OCI-LY3 (cell line): Measurements from ENCODE around the gene GJB2.

Source experiments
- H2AFZ ChIP-seq: fragments of 200-600, 300-600 bp; shearing (Covaris generic); 2 replicates; pipeline ENCODE4 v1.6.0; 2014; ENCODE audit warnings: antibody characterized with exemption, low read depth, low read length
- H3K27ac ChIP-seq: fragments of 200-600, 300-600 bp; sonication (generic); 2 replicates; pipeline ENCODE4 v1.5.1; 2014; ENCODE audit warnings: mild to moderate bottlenecking, low read length, moderate library complexity, mixed read lengths
- H3K27me3 ChIP-seq: fragments of 200-600, 300-600 bp; sonication (generic); 2 replicates; pipeline ENCODE4 v1.6.1; 2014; ENCODE audit warnings: low read depth, low read length, mixed read lengths
- H3K36me3 ChIP-seq: fragments of 200-600, 300-600 bp; sonication (generic); replicated peaks from 2 replicates; pipeline ENCODE3; 2014; ENCODE audit warnings: low read depth, low read length, mixed read lengths
- H3K4me1 ChIP-seq: fragments of 300-600, 200-600 bp; sonication (generic); 2 replicates; pipeline ENCODE4 v1.6.1; 2014; ENCODE audit warnings: low read length, mixed read lengths
- H3K4me2 ChIP-seq: fragments of 200-600, 300-600 bp; sonication (generic); 2 replicates; pipeline ENCODE4 v1.6.1; 2014; ENCODE audit warnings: low read length, mixed read lengths
- H3K4me3 ChIP-seq: fragments of 300-600, 200-600 bp; sonication (generic); 2 replicates; pipeline ENCODE4 v1.5.1; 2014; ENCODE audit warnings: antibody characterized with exemption, mild to moderate bottlenecking, low read length, moderate library complexity
- H3K79me2 ChIP-seq: fragments of 300-600, 200-600 bp; shearing (Covaris generic); 2 replicates; pipeline ENCODE4 v1.6.1; 2014; ENCODE audit warnings: mild to moderate bottlenecking, low read length, mixed read lengths
- H3K9ac ChIP-seq: fragments of 300-600, 200-600 bp; shearing (Covaris generic); 2 replicates; pipeline ENCODE4 v1.6.0; 2014; ENCODE audit warnings: mild to moderate bottlenecking, low read length, moderate library complexity
- H3K9me3 ChIP-seq: fragments of 200-600, 300-600 bp; shearing (Covaris generic); 2 replicates; pipeline ENCODE4 v1.6.1; 2014; ENCODE audit warnings: low read length, mixed read lengths; ENCODE audit not compliant: insufficient read depth
- H4K20me1 ChIP-seq: fragments of 200-600, 300-600 bp; sonication (generic); 2 replicates; pipeline ENCODE4 v1.6.1; 2016; ENCODE audit warnings: low read length, mixed read lengths; ENCODE audit not compliant: insufficient read depth
- EZH2phosphoT487 ChIP-seq: fragments of 200-600 bp; shearing (Covaris generic); IDR thresholded peaks from 2 replicates; pipeline ENCODE4 v1.6.1; 2018; ENCODE audit warnings: antibody characterized with exemption, mixed run types, low read depth
- TF ChIP-seq, protein P1 (sequence below): fragments of 200-600, 300-600 bp; sonication (generic); IDR thresholded peaks from 2 replicates; pipeline ENCODE4 v1.5.1; 2014; ENCODE audit warnings: antibody characterized with exemption, low read length, low read depth

Gene GJB2

DNA sequence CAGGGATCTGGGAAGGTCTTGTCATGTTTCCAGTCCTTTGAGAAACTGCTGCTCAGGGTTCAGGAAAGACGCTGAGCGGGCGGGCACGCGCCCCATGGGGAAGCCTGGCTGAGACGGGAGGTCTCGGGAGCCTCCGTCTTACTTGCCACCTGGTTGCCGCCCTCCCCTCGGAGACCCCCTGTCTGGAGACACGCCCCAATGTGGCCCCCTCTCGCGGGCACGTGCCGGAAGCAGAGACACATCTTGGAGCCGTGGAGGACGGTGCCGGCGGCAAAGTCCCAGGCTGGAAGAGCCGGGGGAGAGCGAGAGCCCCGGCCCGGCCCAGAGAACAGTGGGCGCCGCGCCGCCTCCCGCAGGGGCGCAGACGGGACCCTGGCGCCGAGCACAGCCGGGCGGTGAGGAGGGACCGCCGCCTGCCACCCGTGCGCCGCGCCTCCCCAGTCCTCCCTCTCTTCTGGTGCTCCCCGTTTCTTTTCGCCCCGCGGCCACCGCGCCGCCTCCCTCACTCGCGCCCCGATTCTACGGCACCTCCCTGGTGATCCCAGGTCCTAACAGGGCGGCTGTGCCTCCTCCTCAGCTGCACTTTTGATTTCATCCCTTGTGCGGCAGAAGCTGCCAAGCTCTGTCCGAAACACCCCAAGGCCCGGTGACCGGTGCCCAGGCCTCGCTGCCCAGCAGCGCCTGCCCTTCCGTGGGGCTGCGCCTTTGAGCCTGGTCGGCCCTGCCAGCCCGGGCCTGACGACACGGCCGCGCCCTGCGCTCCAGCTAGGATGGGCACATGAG lies 15.5 kb downstream of the GJB2 start:
- Histone ChIP-seq H3K9ac (no peak overlapping the region), H3K36me3 (no peaks in the 10 kb centered on the region), H3K9me3 (no peaks in the 10 kb centered on the region), H2AFZ (no peak overlapping the region), H4K20me1 (no peaks in the 10 kb centered on the region), H3K79me2 (no peaks in the 10 kb centered on the region), H3K4me1 (peaks cover 32% of the 10 kb centered on the region), H3K4me2 (no peak overlapping the region), H3K27me3 (0 out of 2 replicates have a peak, but pooled peaks cover 3% of the 10 kb centered on the region), H3K27ac (no peak overlapping the region), H3K4me3 (no peak overlapping the region)
- TF ChIP-seq, protein P1, sequence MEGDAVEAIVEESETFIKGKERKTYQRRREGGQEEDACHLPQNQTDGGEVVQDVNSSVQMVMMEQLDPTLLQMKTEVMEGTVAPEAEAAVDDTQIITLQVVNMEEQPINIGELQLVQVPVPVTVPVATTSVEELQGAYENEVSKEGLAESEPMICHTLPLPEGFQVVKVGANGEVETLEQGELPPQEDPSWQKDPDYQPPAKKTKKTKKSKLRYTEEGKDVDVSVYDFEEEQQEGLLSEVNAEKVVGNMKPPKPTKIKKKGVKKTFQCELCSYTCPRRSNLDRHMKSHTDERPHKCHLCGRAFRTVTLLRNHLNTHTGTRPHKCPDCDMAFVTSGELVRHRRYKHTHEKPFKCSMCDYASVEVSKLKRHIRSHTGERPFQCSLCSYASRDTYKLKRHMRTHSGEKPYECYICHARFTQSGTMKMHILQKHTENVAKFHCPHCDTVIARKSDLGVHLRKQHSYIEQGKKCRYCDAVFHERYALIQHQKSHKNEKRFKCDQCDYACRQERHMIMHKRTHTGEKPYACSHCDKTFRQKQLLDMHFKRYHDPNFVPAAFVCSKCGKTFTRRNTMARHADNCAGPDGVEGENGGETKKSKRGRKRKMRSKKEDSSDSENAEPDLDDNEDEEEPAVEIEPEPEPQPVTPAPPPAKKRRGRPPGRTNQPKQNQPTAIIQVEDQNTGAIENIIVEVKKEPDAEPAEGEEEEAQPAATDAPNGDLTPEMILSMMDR, result no peak
- TF ChIP-seq EZH2phosphoT487, result no peak

DNA sequence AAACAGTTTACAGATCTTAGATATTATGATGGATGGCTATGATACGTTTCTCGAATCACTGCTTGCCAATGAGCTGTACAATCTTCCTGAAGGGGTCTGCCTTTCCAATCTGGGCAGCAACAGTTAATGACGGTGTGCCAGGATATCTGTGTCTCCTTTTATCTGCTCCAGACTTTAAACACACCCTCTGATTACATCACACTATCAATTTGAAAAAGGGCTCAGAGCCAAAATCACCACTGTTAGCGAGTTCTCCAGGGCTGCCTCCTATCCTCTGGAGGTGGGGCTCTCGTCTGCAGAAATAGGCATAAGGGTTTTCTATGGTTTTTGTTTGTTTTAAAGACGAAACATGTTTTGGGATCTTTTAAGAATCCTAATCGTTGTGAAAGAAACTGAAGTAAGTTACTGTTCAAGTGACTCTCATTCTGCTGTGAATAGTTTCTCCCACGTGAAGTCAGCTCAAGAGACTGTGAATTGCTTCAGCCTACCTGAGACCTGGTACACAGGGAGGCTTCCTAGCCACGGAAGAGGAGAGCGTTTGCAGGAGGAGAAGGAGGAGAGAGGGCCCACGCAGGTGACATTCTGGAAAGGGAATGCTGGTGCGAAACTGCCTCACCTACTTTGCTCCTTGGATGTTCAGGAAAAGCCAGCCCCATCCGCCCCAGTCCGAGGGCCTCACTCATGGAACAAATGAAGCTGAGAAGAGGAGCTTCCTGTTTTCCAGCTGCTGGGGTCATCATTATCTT lies 16.7 kb downstream of the GJB2 start:
- H3K27ac ChIP-seq, result no peak overlapping the region
- TF ChIP-seq, protein P1, result no peak
- peaks cover 28% of the 10 kb centered on the region for H3K4me1 ChIP-seq
- no peak overlapping the region for H3K9ac ChIP-seq
- no peak overlapping the region for H3K4me2 ChIP-seq
- no peaks in the 10 kb centered on the region for H4K20me1 ChIP-seq
- no peaks in the 10 kb centered on the region for H3K36me3 ChIP-seq
- no peak overlapping the region for H3K4me3 ChIP-seq
- no peak overlapping the region for H2AFZ ChIP-seq
- H3K27me3 ChIP-seq, result 0 out of 2 replicates have a peak, but pooled peaks cover 3% of the 10 kb centered on the region
- H3K79me2 ChIP-seq, result no peaks in the 10 kb centered on the region
- H3K9me3 ChIP-seq, result no peaks in the 10 kb centered on the region

DNA sequence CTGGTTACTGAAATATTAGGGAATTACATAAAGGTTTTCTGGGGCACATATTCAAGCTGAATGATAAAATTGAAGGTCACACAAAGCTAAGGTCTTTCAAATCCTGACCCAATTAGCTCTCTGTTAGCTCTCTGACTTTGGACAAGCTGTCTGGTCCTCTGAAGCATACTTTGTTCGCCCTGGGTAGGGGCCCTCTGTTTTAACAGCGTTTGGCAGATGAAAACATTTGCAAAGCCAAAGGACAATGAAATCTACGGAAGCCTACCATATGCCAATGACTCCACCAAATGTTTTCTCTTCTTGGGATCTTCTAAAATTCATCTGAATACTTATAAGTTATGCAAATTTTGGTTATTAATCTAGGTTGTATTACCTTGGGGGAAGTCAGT lies 17.3 kb downstream of the GJB2 start:
- H3K27ac ChIP-seq, result no peak overlapping the region
- H3K79me2 ChIP-seq, result no peaks in the 10 kb centered on the region
- TF ChIP-seq, protein P1, result no peak
- TF ChIP-seq EZH2phosphoT487, result no peak
- no peaks in the 10 kb centered on the region for H3K9me3 ChIP-seq
- H3K4me1 ChIP-seq, result peaks cover 28% of the 10 kb centered on the region
- peak overlapping the region; percentile 78 for H3K4me2 ChIP-seq
- H3K4me3 ChIP-seq, result peak overlapping the region; percentile 63
- 0 out of 2 replicates have a peak, but pooled peaks cover 3% of the 10 kb centered on the region for H3K27me3 ChIP-seq
- no peak overlapping the region for H3K9ac ChIP-seq
- peak overlapping the region; percentile 95 for H2AFZ ChIP-seq
- no peaks in the 10 kb centered on the region for H3K36me3 ChIP-seq
- no peaks in the 10 kb centered on the region for H4K20me1 ChIP-seq

DNA sequence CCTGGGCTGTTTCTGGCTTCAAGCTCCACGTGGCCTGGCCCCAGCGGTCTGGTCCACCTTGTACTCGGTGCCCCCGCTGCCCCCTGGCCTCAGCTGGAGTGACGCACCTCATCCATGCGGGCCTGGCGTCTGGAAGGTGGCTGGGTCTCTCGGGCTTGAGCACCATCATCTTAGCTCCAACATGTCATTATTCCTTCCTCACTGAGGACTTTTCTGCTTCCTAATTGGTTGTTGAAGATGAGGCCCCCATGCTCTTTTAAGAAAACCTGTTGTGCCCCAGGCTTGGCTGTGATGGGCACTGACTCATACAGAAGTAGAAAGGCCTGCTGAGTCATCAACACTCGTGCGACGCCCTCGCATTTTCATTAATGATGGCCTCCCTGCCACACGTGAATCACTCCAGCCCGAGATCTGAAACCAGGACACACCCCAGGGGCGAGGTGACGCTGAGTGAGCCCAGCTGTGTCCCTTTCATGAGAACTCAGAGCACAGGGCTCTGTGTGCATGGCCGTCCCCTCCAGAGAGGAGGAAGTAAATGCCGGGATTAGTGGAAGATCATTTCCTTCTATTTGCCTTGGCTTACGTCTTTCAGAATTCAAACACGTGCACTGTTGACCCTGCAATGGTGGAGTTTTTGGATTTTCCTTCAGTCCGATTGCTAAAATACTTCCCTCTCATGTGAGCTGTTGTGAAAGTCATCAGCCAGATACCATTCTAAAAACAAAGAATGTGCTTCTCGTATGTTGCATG lies 17.9 kb downstream of the GJB2 start:
- Histone ChIP-seq H3K4me1 (peaks cover 28% of the 10 kb centered on the region), H4K20me1 (no peaks in the 10 kb centered on the region), H3K4me2 (peak overlapping the region; percentile 78), H3K27me3 (no peaks in the 10 kb centered on the region), H3K36me3 (no peaks in the 10 kb centered on the region), H3K79me2 (no peaks in the 10 kb centered on the region), H2AFZ (peak overlapping the region; percentile 95), H3K4me3 (peak overlapping the region; percentile 63), H3K9me3 (no peaks in the 10 kb centered on the region), H3K9ac (0 out of 2 replicates have a peak overlapping the region, but pooled peaks have one; percentile 7), H3K27ac (no peak overlapping the region)
- TF ChIP-seq EZH2phosphoT487, result no peak
- TF ChIP-seq, protein P1, result no peak
